Heart right ventricle (tissue), 16 donors: Measurements from ENCODE around the gene VTI1A. TPM values are rescaled to one million over a fixed set of nuclear protein-coding genes. Genes with fewer than 3 reads are reported as not detected.

Experiments
- ATAC-seq, 8 donors: fragments of 200-7000 bp; cut with Tn5 transposase; one replicate each; pipeline ENCODE4 v1.9.1; 2020; ENCODE audit warnings: mild to moderate bottlenecking in 8 of 8, moderate library complexity in 8 of 8, moderate number of reproducible peaks in 1 of 8
- DNase-seq, 2 donors: peaks; one replicate each; pipeline ENCODE4 v3.0.0-alpha.2; 2020
- H3K27ac ChIP-seq, 10 donors: fragments of 200-600 bp; sonication (generic) in 2 of 10; one replicate each; pipeline versions ENCODE4 v1.5.0 to v1.8.0; 2020 to 2022; ENCODE audit warnings: mild to moderate bottlenecking in 3 of 10
- H3K27me3 ChIP-seq, 7 donors: fragments of 200-600 bp; one replicate each; pipeline ENCODE4 v1.8.0; 2021 to 2022; ENCODE audit warnings: mild to moderate bottlenecking in 2 of 7
- H3K36me3 ChIP-seq, 9 donors: fragments of 200-600 bp; sonication (generic) in 1 of 9; one replicate each; pipeline versions ENCODE4 v1.5.0 to v1.8.0; 2020 to 2022; ENCODE audit warnings: mild to moderate bottlenecking in 2 of 9
- H3K4me1 ChIP-seq, 9 donors: fragments of 200-600 bp; sonication (generic) in 1 of 9; one replicate each; pipeline versions ENCODE4 v1.5.0 to v1.8.0; 2020 to 2022; ENCODE audit warnings: mild to moderate bottlenecking in 4 of 9
- H3K4me3 ChIP-seq, 10 donors: fragments of 200-600 bp; sonication (generic) in 2 of 10; one replicate each; pipeline versions ENCODE4 v1.5.0 to v1.8.0; 2020 to 2022; ENCODE audit warnings: mild to moderate bottlenecking in 7 of 10, moderate library complexity in 2 of 10
- H3K9me3 ChIP-seq, 11 donors: fragments of 200-600 bp in 10 of 11; sonication (generic) in 2 of 11; one replicate each; pipeline versions ENCODE4 v1.5.0 to v1.8.0; 2013 to 2022; ENCODE audit warnings: mild to moderate bottlenecking in 2 of 11, control low read depth in 1 of 11, moderate library complexity in 1 of 11
- CTCF ChIP-seq, 9 donors: fragments of 200-600 bp; sonication (generic) in 2 of 9; IDR thresholded peaks; one replicate each; pipeline versions ENCODE4 v1.5.0 to v1.8.0; 2021 to 2022; ENCODE audit warnings: antibody characterized with exemption in 9 of 9, mild to moderate bottlenecking in 5 of 9, moderate library complexity in 1 of 9
- WGBS, 2 donors: extraction: QIAGEN DNeasy Blood & Tissue Kit; methylation state at CpG; one replicate each; pipeline ENCODE4 v1.1.7; 2013; ENCODE audit warnings: inconsistent platforms in 1 of 2; 5-methylcytosine and 5-hydroxymethylcytosine counted together
- intact Hi-C, 10 donors: fragments of 100-400 bp; cut with DNase I; formaldehyde crosslinking; loops; one replicate each; pipeline versions ENCODE4 v1.11.1 to v1.14.2; 2022
- polyA plus RNA-seq, 2 donors: library from polyadenylated mRNA; stranded (reverse); fragments of 200-250 nt; gene quantifications; one replicate each; pipeline ENCODE4 v1.2.3, GENCODE V29; 2013
- total RNA-seq, 10 donors: library from RNA; stranded (reverse); fragmentation: NEBNext Ultra II Directional in 3 of 10; extraction: Animal tissue kit (Norgen Biotek cat#: 25700) in 3 of 10; gene quantifications; one replicate each; pipeline versions ENCODE4 v1.2.1 to v1.2.4, GENCODE V29; 2021 to 2023
- donor health status: Arrhythmogenic right ventricular cardiomyopathy.
- donor health status: ischemic (EF 13 %, LVEDD 7.1; RV severe dilation, severe dysfunction).
- donor health status: healthy with polysubstance abuse.
- donor health status: DM: no; HTN: yes; CAD: no.
- donor health status: DM: no; HTN: no; CAD: no.
- donor health status: ischemic (EF 25% LVEDD 6.9; RV normal size, moderate dysfunction).
- donor health status: ischemic (EF 25% LVEDD 5.7; RV mildly dilated, moderate dysfunction).
- donor health status: healthy.
- donor health status: DM: yes; HTN: yes; CAD: no.
- donor health status: Ischemic cardiomyopathy.
- donor health status: ischemic (EF 35%, LVEDD 5.7; RV mildly dilated, moderate dysfunction).
- donor health status: nonischemic (EF 11% LVEDD 7.7; RV severe dilation, severe dysfunction).
- donor health status: DM: yes; HTN: yes; CAD: no.
- donor health status: PGD.
- donor health status: ischemic (EF 29% LVEDD 5.4; RV normal size, mild dysfunction).
- donor health status: nonischemic (EF 23%, LVEDD 6.1; RV moderate dilation, normal function).

VTI1A gene
- total and polyA plus RNA-seq, 12 donors = 6.2 to 24.5 (median 20.6) TPM

DNA sequence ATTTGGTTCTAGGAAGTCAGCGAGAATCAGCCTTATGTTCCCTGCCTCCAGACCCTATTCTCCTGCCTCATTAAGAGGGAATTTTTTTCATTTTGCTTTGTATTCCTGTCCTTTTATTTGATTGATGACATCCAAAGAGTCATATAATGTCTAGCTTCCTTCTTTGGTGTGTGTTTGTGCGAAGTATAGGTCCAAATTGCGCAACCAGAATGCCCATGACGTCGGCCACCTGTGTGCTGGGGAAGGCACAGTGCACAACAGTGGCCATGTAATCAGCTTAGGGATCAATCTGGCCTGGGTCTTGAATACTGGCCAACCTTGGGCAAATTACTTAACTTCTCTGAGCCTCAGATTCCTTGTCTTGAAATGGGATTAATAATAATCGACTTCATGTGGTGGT is 206.2 kb downstream of the VTI1A start:
- intact Hi-C loops = no loop called here
- WGBS, 2 donors = 96 to 97% methylated on average over 6 of the region's 6 CpGs
- DNase-seq = no peak

GRCh38 chr10:112653851-112654250 is 206.8 kb downstream of the VTI1A start:
- no peak for TF ChIP-seq CTCF (IDR thresholded peaks at IDR 0.05)
- Histone ChIP-seq H3K4me3 (no peak overlapping the region), H3K4me1 (no peaks in the 10 kb centered on the region), H3K9me3 (peaks cover 0 to 3% (median 0%) of the 10 kb centered on the region in 11 donors), H3K36me3 (peaks cover 0 to 3% (median 0%) of the 10 kb centered on the region in 9 donors), H3K27ac (no peak overlapping the region), H3K27me3 (no peaks in the 10 kb centered on the region)
- intact Hi-C loops = no loop called here
- no peak for ATAC-seq
- DNase-seq = no peak
- WGBS, 2 donors = 90 to 93% methylated on average over 3 of the region's 3 CpGs

More for the DNA sequence above, 206.2 kb downstream of the VTI1A start:
- no peak for ATAC-seq
- H3K9me3 ChIP-seq = peaks cover 0 to 3% (median 0%) of the 10 kb centered on the region in 11 donors
- H3K4me1 ChIP-seq = no peaks in the 10 kb centered on the region
- no peak for TF ChIP-seq CTCF (IDR thresholded peaks at IDR 0.05)
- peaks cover 0 to 3% (median 0%) of the 10 kb centered on the region in 9 donors for H3K36me3 ChIP-seq
- no peak overlapping the region for H3K27ac ChIP-seq
- H3K4me3 ChIP-seq = no peak overlapping the region
- no peaks in the 10 kb centered on the region for H3K27me3 ChIP-seq

DNA sequence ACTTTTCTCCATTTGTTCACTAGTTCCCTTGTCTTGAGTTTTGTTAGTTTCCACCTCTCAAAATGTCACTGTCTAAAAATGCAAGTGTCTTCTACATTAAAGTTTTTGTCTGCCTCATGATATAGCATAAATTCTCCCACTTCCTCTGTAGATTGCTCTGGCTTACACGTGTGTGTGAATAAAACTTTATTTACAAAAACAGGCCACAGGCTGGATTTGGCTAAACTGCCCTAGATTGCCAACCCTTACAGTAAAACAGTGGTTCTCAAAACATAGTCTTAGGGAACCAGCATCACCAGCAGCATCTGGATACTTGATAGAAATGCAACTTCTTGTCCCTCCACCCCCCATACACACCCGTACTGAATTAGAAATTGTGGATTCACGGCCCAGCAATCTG is 207.8 kb downstream of the VTI1A start:
- peaks cover 0 to 3% (median 0%) of the 10 kb centered on the region in 11 donors for H3K9me3 ChIP-seq
- no peak for TF ChIP-seq CTCF (IDR thresholded peaks at IDR 0.05)
- H3K27me3 ChIP-seq = no peaks in the 10 kb centered on the region
- WGBS, 2 donors = 93 to 95% methylated on average over 3 of the region's 3 CpGs
- H3K4me1 ChIP-seq = no peaks in the 10 kb centered on the region
- no peak overlapping the region for H3K4me3 ChIP-seq
- ATAC-seq (no peak), DNase-seq (no peak)
- intact Hi-C loops = no loop called here
- H3K27ac ChIP-seq = no peak overlapping the region
- peaks cover 0 to 3% (median 0%) of the 10 kb centered on the region in 9 donors for H3K36me3 ChIP-seq

GRCh38 chr10:112655722-112656121 is 208.7 kb downstream of the VTI1A start:
- no peak for DNase-seq
- Histone ChIP-seq H3K4me3 (no peak overlapping the region), H3K27me3 (no peaks in the 10 kb centered on the region), H3K27ac (no peak overlapping the region), H3K4me1 (no peaks in the 10 kb centered on the region), H3K36me3 (peaks cover 0 to 3% (median 0%) of the 10 kb centered on the region in 9 donors), H3K9me3 (peaks cover 0 to 3% (median 0%) of the 10 kb centered on the region in 11 donors)
- no peak for TF ChIP-seq CTCF (IDR thresholded peaks at IDR 0.05)
- 97 to 98% methylated on average over 1 of the region's 1 CpG for WGBS, 2 donors
- intact Hi-C loops = no loop called here
- ATAC-seq = no peak
